Tibial nerve (tissue), 4 donors: ENCODE data around the gene MON1B. TPM values are rescaled to one million over a fixed set of nuclear protein-coding genes. Genes with fewer than 3 reads are reported as not detected.
"Not testable (repeated sequence)": the region's sequence is repeated elsewhere in the genome, so short reads cannot be mapped to it uniquely, and the experiment has no call there.

Source experiments
- DNase-seq, 2 donors: peaks; one replicate each; pipeline ENCODE4 v3.0.0-alpha.2; 2019; ENCODE audit warnings: low spot score in 2 of 2
- H3K27ac ChIP-seq, 4 donors: fragments of 200-600 bp; sonication (generic) in 3 of 4; one replicate each; pipeline ENCODE4 v1.5.1; 2017 to 2019; ENCODE audit warnings: mild to moderate bottlenecking in 1 of 4
- H3K27me3 ChIP-seq, 2 donors: fragments of 200-600 bp; sonication (generic) in 1 of 2; one replicate each; pipeline versions ENCODE4 v1.5.1 to v1.6.0; 2017 to 2019
- H3K36me3 ChIP-seq, 3 donors: fragments of 200-600 bp; sonication (generic); one replicate each; pipeline ENCODE4 v1.5.1; 2018 to 2019
- H3K4me1 ChIP-seq, 4 donors: fragments of 200-600 bp; sonication (generic) in 3 of 4; one replicate each; pipeline ENCODE4 v1.5.1; 2017 to 2019
- H3K4me3 ChIP-seq, 4 donors: fragments of 200-600 bp; sonication (generic) in 3 of 4; one replicate each; pipeline ENCODE4 v1.5.1; 2017 to 2019; ENCODE audit warnings: mild to moderate bottlenecking in 1 of 4, moderate library complexity in 1 of 4
- H3K9me3 ChIP-seq, 4 donors: fragments of 200-600 bp; sonication (generic) in 3 of 4; one replicate each; pipeline ENCODE4 v1.5.1; 2017 to 2019
- CTCF ChIP-seq, 5 experiments: fragments of 200-600 bp in 3 of 5; fragments of 450-650 bp in 2 of 5; sonication (generic) in 3 of 5; IDR thresholded peaks; one replicate each; pipeline ENCODE4 v1.5.1; 2016 to 2019; ENCODE audit warnings: antibody characterized with exemption in 5 of 5, mild to moderate bottlenecking in 3 of 5, moderate library complexity in 2 of 5
- EP300 ChIP-seq, 2 donors: sonication (generic); formaldehyde crosslinking; IDR thresholded peaks; one replicate each; pipeline ENCODE4 v1.6.1; 2017; ENCODE audit warnings: antibody characterized with exemption in 2 of 2, mild to moderate bottlenecking in 1 of 2
- POLR2A ChIP-seq, 2 donors: fragments of 450-650 bp; IDR thresholded peaks; one replicate each; pipeline ENCODE4 v1.6.1; 2017; ENCODE audit warnings: antibody characterized with exemption in 2 of 2, mild to moderate bottlenecking in 2 of 2, moderate library complexity in 2 of 2
- WGBS, 2 donors: methylation state at CpG; one replicate each; pipeline ENCODE4 v1.1.5; 2018; 5-methylcytosine and 5-hydroxymethylcytosine counted together
- total RNA-seq, 4 donors: library from RNA; depleted of rRNA; stranded (reverse); fragments of >200 nt; gene quantifications; one replicate each; pipeline ENCODE4 v1.1.0, GENCODE V29; 2016

MON1B gene
- total RNA-seq, 4 donors from 2014 or later, result 30.6 to 38.4 (median 34.0) TPM

- WGBS, 2 donors, result 30 to 40% methylated on average over 4 of the region's 4 CpGs
- peaks cover 0 to 17% of the 10 kb centered on the region in 2 donors for H3K27me3 ChIP-seq
- H3K4me3 ChIP-seq, result no peak overlapping the region
- H3K27ac ChIP-seq, result no peak overlapping the region
- no peaks in the 10 kb centered on the region for H3K4me1 ChIP-seq
- H3K36me3 ChIP-seq, result no peaks in the 10 kb centered on the region
- TF ChIP-seq EP300 (IDR thresholded peaks at IDR 0.05) (no peak), POLR2A (IDR thresholded peaks at IDR 0.05) (no peak), CTCF (IDR thresholded peaks at IDR 0.05) (no peak)
- no peak for DNase-seq
- no peaks in the 10 kb centered on the region for H3K9me3 ChIP-seq
Measured at GRCh38 chr16:77170805-77171204, 20.2 kb upstream of the MON1B start.

- Histone ChIP-seq H3K36me3 (no peaks in the 10 kb centered on the region), H3K4me3 (no peak overlapping the region), H3K27ac (no peak overlapping the region), H3K4me1 (no peaks in the 10 kb centered on the region), H3K27me3 (peaks cover 0 to 17% of the 10 kb centered on the region in 2 donors), H3K9me3 (no peaks in the 10 kb centered on the region)
- DNase-seq, result peak in 1 of 2 donors; percentile 76
- TF ChIP-seq CTCF (IDR thresholded peaks at IDR 0.05), result peak; percentile 51 to 68 (median 64)
- no peak for TF ChIP-seq EP300 (IDR thresholded peaks at IDR 0.05)
- no peak for TF ChIP-seq POLR2A (IDR thresholded peaks at IDR 0.05)
- WGBS, 2 donors, result 54 to 68% methylated on average over 5 of the region's 5 CpGs
Measured at GRCh38 chr16:77171745-77172635, 19.0 kb upstream of the MON1B start.

- TF ChIP-seq POLR2A (IDR thresholded peaks at IDR 0.05), result no peak
- no peak for TF ChIP-seq EP300 (IDR thresholded peaks at IDR 0.05)
- TF ChIP-seq CTCF (IDR thresholded peaks at IDR 0.05), result no peak
- Histone ChIP-seq H3K4me3 (no peak overlapping the region), H3K9me3 (no peaks in the 10 kb centered on the region), H3K4me1 (no peaks in the 10 kb centered on the region), H3K36me3 (no peaks in the 10 kb centered on the region), H3K27ac (no peak overlapping the region), H3K27me3 (peaks cover 0 to 17% of the 10 kb centered on the region in 2 donors)
- no peak for DNase-seq
Measured at GRCh38 chr16:77172951-77173350, 18.0 kb upstream of the MON1B start.

- Histone ChIP-seq H3K4me1 (no peaks in the 10 kb centered on the region), H3K4me3 (no peak overlapping the region), H3K36me3 (no peaks in the 10 kb centered on the region), H3K27ac (no peak overlapping the region), H3K9me3 (no peaks in the 10 kb centered on the region), H3K27me3 (peaks cover 0 to 3% of the 10 kb centered on the region in 2 donors)
- DNase-seq, result no peak
- no peak for TF ChIP-seq EP300 (IDR thresholded peaks at IDR 0.05)
- TF ChIP-seq POLR2A (IDR thresholded peaks at IDR 0.05), result no peak
- no peak for TF ChIP-seq CTCF (IDR thresholded peaks at IDR 0.05)
- 41 to 69% methylated on average over 1 of the region's 1 CpG for WGBS, 2 donors
Measured at GRCh38 chr16:77183137-77183536, 7.9 kb upstream of the MON1B start.

GRCh38 chr16:77186298-77186697 is 4.7 kb upstream of the MON1B start:
- not testable (repeated sequence) for H3K27me3 ChIP-seq, DNase-seq, H3K4me1 ChIP-seq, H3K27ac ChIP-seq, H3K4me3 ChIP-seq, H3K9me3 ChIP-seq, H3K36me3 ChIP-seq
- 88 to 97% methylated on average over 1 of the region's 1 CpG for WGBS, 2 donors
